ENCODE data around the gene SLC8B1. TPM values are rescaled to one million over a fixed set of nuclear protein-coding genes. Genes with fewer than 3 reads are reported as not detected.

The SLC8B1 gene
- total and polyA plus RNA-seq, 9 of the 15 experiments (the other 6 are each of a cell fraction or from before 2014, with no cell fraction given), result 0.86 to 34.1 (median 18.5) TPM

- TF ChIP-seq ZNF512 (tag; IDR thresholded peaks at IDR 0.05) (no peak), CHCHD3 (CRISPR knock-in tag; IDR thresholded peaks at IDR 0.05) (no peak), RFX5 (IDR thresholded peaks at IDR 0.05; ENCODE audit: low read depth, low read length) (no peak), POLR2G (IDR thresholded peaks at IDR 0.05; ENCODE audit: low read depth, low read length) (peak; percentile 89), JUNB (CRISPR knock-in tag; conservative IDR thresholded peaks at IDR 0.05) (no peak), ZNF639 (CRISPR knock-in tag; conservative IDR thresholded peaks at IDR 0.05 in 1 of 2, IDR thresholded peaks at IDR 0.05 in 1 of 2) (0 out of 4 replicates have a peak, but pooled peaks of 1 of the 2 experiments have one; percentile 6), PKNOX1 (IDR thresholded peaks at IDR 0.05) (no peak), SNIP1 (IDR thresholded peaks at IDR 0.05; ENCODE audit: low read depth) (no peak), CREBBP (IDR thresholded peaks at IDR 0.05; ENCODE audit: low read depth, low read length) (no peak), POLR3A (IDR thresholded peaks at IDR 0.05; ENCODE audit: borderline replicate concordance, extremely low read depth, insufficient read depth, insufficient read length) (no peak), LEF1 (IDR thresholded peaks at IDR 0.05) (no peak), NFYB (IDR thresholded peaks at IDR 0.05; ENCODE audit: extremely low read depth, insufficient read length) (no peak), PHB2 (IDR thresholded peaks at IDR 0.05; ENCODE audit: low read depth) (no peak), MYBL2 (IDR thresholded peaks at IDR 0.05; ENCODE audit: low read depth) (no peak), MYBL2 (CRISPR knock-in tag; IDR thresholded peaks at IDR 0.05; ENCODE audit: borderline replicate concordance) (no peak), ARID2 (IDR thresholded peaks at IDR 0.05) (no peak), NELFE (IDR thresholded peaks at IDR 0.05; ENCODE audit: insufficient read depth, insufficient read length) (no peak), THRB (CRISPR knock-in tag; conservative IDR thresholded peaks at IDR 0.05) (no peak), IFI16 (CRISPR knock-in tag; IDR thresholded peaks at IDR 0.05) (no peak), NRF1 (conservative IDR thresholded peaks at IDR 0.05 in 1 of 2, IDR thresholded peaks at IDR 0.05 in 1 of 2) (peak; percentile 43 to 56; a peak in 3 of 4 replicates), HDGF (IDR thresholded peaks at IDR 0.05) (no peak), SRF (CRISPR knock-in tag; IDR thresholded peaks at IDR 0.05) (no peak), MAZ (CRISPR knock-in tag; conservative IDR thresholded peaks at IDR 0.05 in 1 of 2, IDR thresholded peaks at IDR 0.05 in 1 of 2) (peak; percentile 87 to 93), ZNF76 (CRISPR knock-in tag; IDR thresholded peaks at IDR 0.05; ENCODE audit: borderline replicate concordance) (no peak)
Measured at GRCh38 chr12:113358381-113359132, 23.6 kb upstream of the SLC8B1 start, which contains the start of gene PLBD2 (continued).

All from K562 (cell line).